ENCODE measurements around the gene GADD45B. TPM values are rescaled to one million over a fixed set of nuclear protein-coding genes. Genes with fewer than 3 reads are reported as not detected.

The GADD45B gene
- total RNA-seq, 2 donors from 2014 or later = 430 to 498 TPM

GRCh38 chr19:2433854-2434253 lies 42.1 kb upstream of the GADD45B start:
- H3K27ac ChIP-seq = no peak overlapping the region
- no peak for ATAC-seq (ENCODE audit: insufficient number of reproducible peaks, low FRiP score, low read depth)
- H3K36me3 ChIP-seq = peaks cover 26% of the 10 kb centered on the region
- no peaks in the 10 kb centered on the region for H3K4me1 ChIP-seq (ENCODE audit: control insufficient read depth in 1 of 2, low read depth in 2 of 2)
- no peak overlapping the region for H3K4me3 ChIP-seq
- TF ChIP-seq CTCF (IDR thresholded peaks at IDR 0.05) = no peak
- H3K27me3 ChIP-seq (replicated peaks; ENCODE audit: insufficient read depth) = no peaks in the 10 kb centered on the region
- no peaks in the 10 kb centered on the region for H3K9me3 ChIP-seq
- no peak for DNase-seq (ENCODE audit: low spot score)

GRCh38 chr19:2434267-2434666 lies 41.7 kb upstream of the GADD45B start:
- ATAC-seq (ENCODE audit: insufficient number of reproducible peaks, low FRiP score, low read depth) (no peak), DNase-seq (ENCODE audit: low spot score) (no peak)
- no peak overlapping the region for H3K27ac ChIP-seq
- TF ChIP-seq CTCF (IDR thresholded peaks at IDR 0.05) = no peak
- peaks cover 26% of the 10 kb centered on the region for H3K36me3 ChIP-seq
- no peaks in the 10 kb centered on the region for H3K27me3 ChIP-seq (replicated peaks; ENCODE audit: insufficient read depth)
- no peak overlapping the region for H3K4me3 ChIP-seq
- no peaks in the 10 kb centered on the region for H3K4me1 ChIP-seq (ENCODE audit: control insufficient read depth in 1 of 2, low read depth in 2 of 2)
- no peaks in the 10 kb centered on the region for H3K9me3 ChIP-seq

GRCh38 chr19:2434721-2435265 lies 41.1 kb upstream of the GADD45B start:
- H3K9me3 ChIP-seq = no peaks in the 10 kb centered on the region
- H3K4me1 ChIP-seq (ENCODE audit: control insufficient read depth in 1 of 2, low read depth in 2 of 2) = no peaks in the 10 kb centered on the region
- no peak overlapping the region for H3K27ac ChIP-seq
- TF ChIP-seq CTCF (IDR thresholded peaks at IDR 0.05) = no peak
- H3K27me3 ChIP-seq (replicated peaks; ENCODE audit: insufficient read depth) = no peaks in the 10 kb centered on the region
- DNase-seq (ENCODE audit: low spot score) (no peak), ATAC-seq (ENCODE audit: insufficient number of reproducible peaks, low FRiP score, low read depth) (no peak)
- H3K36me3 ChIP-seq = peaks cover 26% of the 10 kb centered on the region
- no peak overlapping the region for H3K4me3 ChIP-seq

GRCh38 chr19:2436384-2436783 lies 39.5 kb upstream of the GADD45B start:
- TF ChIP-seq CTCF (IDR thresholded peaks at IDR 0.05) = no peak
- DNase-seq (ENCODE audit: low spot score) = no peak
- no peaks in the 10 kb centered on the region for H3K4me1 ChIP-seq (ENCODE audit: control insufficient read depth in 1 of 2, low read depth in 2 of 2)
- no peak overlapping the region for H3K4me3 ChIP-seq
- H3K27me3 ChIP-seq (replicated peaks; ENCODE audit: insufficient read depth) = no peaks in the 10 kb centered on the region
- H3K9me3 ChIP-seq = no peaks in the 10 kb centered on the region
- no peak for ATAC-seq (ENCODE audit: insufficient number of reproducible peaks, low FRiP score, low read depth)
- no peak overlapping the region for H3K27ac ChIP-seq
- H3K36me3 ChIP-seq = peaks cover 19% of the 10 kb centered on the region

- Histone ChIP-seq H3K4me3 (no peak overlapping the region), H3K36me3 (peaks cover 19% of the 10 kb centered on the region), H3K4me1 (ENCODE audit: control insufficient read depth in 1 of 2, low read depth in 2 of 2) (no peaks in the 10 kb centered on the region), H3K27me3 (replicated peaks; ENCODE audit: insufficient read depth) (no peaks in the 10 kb centered on the region), H3K27ac (no peak overlapping the region), H3K9me3 (no peaks in the 10 kb centered on the region)
- no peak for TF ChIP-seq CTCF (IDR thresholded peaks at IDR 0.05)
- DNase-seq (ENCODE audit: low spot score) = no peak
- no peak for ATAC-seq (ENCODE audit: insufficient number of reproducible peaks, low FRiP score, low read depth)
Measured at GRCh38 chr19:2436926-2437325, 39.0 kb upstream of the GADD45B start.

Data from thoracic aorta (tissue), 2 donors.